HG03378 (cell line): ENCODE results near the gene EFCAB6.

Experiments used
- ATAC-seq: cut with Tn5 transposase; IDR thresholded peaks from one replicate; pipeline ENCODE4 v1.9.1; 2021; ENCODE audit warnings: mild to moderate bottlenecking, moderate library complexity; ENCODE audit not compliant: unreplicated experiment

The EFCAB6 gene

DNA sequence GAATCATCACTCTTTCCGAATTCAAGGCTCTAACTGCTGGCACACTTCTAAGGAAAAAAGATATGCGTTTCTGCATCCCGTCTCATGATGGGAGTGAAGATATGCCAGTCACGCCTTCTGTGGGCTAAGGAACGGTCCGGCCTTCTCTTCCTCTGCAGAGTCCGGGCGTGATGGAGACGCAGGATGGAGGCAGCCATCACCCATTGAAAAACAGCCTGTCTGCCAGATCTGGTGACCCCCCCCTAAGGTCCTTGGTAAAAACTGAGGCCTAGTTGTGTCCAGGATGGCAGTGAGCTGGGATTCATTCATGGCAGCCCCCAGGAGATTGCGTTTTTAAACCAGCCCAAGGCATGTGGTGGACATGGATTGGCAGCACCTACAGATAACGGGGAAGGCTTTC is 6.9 kb upstream of the EFCAB6 start:
- no peak for ATAC-seq

DNA sequence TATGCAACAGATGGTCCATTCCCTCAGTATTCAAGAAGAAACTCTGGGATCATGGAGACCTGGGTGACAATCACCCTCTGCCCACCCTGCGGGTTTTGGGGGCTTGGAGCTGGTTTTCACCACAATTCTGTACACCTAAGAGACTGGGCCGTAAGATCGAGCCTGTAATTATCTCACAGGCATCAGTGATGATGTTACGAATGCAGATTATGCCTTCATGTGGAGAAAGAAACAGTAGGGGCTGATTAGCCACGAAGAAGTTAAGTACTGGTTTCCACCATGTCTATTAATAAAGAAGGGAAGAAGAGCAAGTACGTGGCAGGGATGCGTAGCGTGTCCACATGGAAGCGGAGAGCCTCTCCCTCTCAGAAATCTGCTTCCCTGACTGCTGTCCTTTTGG is 5.3 kb upstream of the EFCAB6 start:
- no peak for ATAC-seq

DNA sequence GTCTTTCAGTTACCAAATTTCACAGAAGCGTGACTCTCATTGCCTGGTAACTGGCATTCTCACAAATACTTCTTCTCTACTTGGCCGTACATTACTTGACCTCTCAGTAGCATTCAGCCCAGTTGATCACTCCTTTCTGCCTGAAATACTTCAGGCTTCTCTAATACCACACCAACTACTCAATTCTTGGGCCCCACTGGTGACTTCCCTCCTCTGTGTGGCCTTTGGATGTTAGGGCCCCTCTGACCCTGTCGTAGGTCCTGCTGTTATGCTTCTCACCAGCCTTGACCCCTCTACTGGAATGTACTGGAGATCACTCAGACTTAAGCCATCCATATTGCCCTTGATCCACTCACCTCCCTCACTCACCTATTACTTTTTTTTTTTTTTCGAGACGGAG is 2.2 kb upstream of the EFCAB6 start:
- ATAC-seq: no peak

DNA sequence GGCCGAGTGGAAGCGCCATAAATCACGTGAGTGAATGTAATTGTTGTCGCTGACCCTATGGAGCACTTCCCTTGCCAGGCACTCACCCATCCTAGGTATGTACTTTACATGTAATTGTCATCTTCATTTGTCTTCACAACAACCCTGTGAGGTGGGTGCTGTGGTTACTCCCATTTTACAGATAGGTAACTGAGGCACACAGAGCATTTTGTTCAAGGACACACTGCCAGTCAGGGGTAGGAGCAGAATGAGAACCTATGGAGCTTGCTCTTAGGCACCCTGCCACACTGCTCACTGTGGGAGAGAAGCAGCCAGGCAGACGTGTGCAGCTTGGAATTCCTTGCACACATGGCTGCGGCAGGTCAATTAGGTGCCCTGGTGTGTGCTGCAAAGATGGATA is 785 bp upstream of the EFCAB6 start:
- no peak for ATAC-seq

DNA sequence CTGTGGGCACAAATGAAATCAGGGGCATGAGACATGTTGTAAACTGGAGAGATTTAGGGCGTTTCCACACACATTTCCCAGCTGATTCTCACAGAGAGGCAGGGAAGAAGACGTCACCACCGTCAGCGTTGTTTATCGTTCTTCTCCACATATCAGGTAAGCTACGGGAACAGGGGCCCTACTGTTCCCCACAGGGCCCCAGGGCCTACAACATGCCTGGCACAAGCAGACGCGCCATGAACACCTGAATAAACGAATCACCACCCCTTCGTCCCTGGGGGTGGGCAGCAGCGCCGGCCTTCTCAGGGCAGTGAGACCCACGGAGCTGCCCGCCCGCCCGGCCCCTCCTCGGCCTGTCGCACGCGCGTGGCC is 342 bp downstream of the EFCAB6 start:
- peak; percentile 13 for ATAC-seq

DNA sequence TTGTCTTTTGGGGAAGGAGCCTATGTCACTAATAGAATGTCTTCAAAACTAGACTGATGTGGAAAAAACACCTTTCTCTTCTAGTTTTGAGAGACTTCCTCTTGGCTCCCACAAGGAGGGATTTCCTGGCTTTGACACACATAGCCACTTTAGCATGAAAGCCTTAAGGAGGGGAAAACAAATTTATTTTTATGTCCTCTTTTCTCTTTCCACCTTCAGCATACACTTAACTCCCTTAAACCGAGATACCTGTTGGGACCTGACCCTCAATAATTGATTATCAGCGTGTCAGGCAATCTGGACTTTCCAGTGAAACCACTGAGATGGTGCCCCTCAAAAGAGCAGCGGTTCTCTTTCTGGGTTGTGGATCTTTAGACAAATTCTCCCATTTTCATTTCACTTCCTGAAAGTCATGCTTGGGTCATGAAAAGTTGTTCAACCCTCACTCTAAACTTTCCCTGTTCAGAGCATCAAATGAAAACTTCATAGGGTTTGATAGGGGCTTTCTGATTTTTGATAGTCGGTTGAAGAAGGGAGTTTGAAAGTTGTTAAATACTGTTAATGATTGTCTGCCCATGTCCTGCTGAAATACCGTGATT is 9.1 kb downstream of the EFCAB6 start:
- no peak for ATAC-seq

DNA sequence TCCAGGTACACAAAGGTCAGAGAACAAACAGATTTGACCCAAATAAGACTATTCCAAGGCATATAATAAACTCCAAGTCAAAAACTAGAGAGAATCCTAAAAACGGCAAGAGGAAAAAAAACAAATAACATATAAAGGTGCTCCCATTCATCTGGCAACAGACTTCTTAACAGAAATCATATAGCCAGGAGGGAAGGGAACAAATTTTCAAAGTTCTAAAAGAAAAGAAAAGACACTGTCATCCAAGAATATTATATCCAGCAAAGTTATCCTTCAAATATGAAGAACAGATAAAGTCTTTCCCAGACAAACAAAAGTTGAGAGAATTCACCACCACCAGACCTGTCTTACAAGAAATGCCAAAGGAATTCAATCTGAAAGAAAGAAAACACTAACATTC is 11.1 kb downstream of the EFCAB6 start:
- ATAC-seq: no peak

DNA sequence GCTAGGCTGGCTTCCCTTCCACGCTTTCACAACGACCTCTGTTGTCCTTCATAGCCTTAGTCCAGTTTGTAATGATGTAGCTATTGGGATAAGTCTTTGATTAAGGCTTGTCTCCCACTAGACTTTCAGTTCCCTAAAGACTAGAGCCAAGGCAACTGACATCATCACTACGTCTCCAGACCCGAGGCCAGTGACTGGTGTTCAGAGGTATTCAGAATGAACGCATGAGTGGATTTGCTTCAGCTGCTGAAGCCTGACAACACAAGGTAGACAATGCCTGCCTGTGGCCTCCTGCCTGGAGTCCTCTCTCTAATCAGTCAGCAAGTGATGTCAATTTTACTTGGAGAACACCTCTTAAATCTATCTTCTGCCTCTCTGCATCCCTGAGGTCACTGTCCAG is 13.6 kb downstream of the EFCAB6 start:
- no peak for ATAC-seq

DNA sequence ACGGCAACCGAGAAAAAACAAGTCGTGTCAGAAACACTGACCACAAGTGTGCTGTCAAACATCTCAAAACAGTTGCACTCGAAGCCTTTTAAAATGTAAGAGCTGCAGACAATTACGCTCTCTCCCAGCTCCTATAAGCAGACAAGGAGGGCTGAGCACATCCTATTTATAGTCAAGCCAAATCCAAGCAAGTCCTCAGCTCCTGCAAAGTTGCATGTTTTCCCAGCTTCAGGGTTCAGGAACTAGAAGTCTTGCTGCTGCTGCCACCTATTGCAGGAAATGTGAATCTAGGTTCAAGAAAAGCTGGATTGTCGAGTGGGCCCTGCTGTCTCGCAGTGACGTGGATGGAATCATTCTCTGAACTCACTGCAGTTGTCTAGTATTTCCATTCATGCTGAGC is 15.5 kb downstream of the EFCAB6 start:
- ATAC-seq: no peak

DNA sequence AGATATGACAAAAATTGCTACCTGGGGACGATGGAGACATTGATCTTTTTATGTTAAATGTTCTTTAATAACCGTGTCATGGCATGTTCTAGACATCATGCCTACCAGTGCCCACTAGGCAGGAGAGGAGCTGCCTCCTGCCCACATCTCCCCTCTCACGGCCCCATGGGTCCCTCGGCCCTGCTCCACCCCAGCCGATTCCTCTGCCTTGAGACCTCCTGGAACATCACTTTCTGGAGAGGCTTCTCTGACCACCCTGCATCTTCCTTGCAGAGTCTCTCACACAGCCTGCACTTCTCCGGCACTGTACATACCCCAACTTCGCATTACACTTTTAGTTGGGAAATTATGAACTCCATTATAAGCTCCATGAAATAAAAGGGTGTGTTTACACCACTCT is 16.8 kb downstream of the EFCAB6 start:
- no peak for ATAC-seq

DNA sequence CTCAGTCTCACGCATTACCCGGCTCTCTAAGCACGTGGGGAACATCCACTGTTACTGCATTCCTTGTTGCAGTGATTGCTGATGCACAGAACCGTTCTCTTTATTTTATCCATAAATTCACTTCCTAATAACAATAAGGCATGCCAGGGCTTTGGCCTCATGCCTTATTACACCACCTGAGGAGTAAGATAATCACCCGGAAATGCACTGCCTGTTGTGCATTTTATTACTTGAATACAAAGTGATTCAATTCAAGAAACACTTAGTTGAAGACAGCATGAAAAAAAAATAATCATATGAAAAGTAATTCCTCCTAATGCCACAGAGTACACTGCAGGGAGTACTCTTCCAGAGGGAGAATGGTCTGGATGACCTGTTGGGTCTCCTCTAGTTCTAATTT is 19.2 kb downstream of the EFCAB6 start:
- ATAC-seq: no peak

DNA sequence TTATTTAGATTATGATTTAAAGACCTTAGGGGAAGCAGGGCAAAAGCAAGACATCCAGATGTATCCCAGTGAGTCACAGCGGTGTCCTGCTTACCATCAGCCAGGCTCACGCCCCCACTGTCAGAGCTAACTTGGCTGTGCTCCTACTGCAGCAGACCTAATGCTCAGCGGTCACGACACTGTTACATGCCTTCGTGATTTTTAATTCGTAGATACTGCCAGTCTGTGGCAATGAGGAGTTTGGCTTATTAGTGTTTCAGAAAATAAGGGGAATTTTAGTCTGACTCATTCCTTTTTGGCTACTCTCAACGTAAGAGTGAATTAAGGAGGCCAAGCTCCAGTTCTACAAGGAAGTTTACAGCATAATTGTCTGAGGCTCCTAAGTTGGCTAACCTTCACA is 22.7 kb downstream of the EFCAB6 start:
- no peak for ATAC-seq

DNA sequence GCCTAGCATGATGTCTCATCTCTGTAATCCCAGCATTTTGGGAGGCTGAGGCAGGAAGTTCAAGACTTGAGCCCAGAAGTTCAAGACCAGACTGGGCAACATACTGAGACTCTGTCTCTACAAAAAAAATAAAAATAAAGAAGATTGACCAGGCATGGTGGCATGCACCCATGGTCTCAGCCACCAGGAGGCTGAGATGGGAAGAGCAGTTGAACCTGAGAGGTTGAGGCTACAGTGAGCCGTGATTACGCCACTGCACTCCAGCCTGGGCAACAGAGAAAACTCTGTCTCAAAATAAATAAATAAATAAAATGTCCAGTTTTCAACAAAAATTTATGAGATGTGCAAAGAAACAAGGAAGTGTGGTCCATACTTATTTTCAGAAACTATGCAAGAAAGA is 28.3 kb downstream of the EFCAB6 start:
- no peak for ATAC-seq

DNA sequence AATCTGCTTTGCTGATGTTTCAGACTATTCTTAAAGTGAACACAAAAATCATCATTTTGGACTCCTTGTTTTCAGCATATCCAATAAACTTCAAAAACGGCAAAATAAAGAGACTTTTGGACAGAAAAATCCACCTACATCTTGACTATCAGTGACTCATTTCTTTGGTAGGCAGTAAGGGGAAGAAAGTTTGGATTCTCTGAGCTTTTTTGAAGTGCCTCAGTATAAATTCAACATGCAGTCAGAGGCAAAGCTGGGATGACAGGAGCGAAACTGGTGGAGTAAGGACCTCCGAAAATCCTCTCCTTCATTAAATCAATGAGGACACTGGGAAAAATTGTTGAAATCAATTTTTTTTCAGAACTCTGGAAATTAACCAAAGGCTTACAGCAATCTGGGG is 29.7 kb downstream of the EFCAB6 start:
- no peak for ATAC-seq

DNA sequence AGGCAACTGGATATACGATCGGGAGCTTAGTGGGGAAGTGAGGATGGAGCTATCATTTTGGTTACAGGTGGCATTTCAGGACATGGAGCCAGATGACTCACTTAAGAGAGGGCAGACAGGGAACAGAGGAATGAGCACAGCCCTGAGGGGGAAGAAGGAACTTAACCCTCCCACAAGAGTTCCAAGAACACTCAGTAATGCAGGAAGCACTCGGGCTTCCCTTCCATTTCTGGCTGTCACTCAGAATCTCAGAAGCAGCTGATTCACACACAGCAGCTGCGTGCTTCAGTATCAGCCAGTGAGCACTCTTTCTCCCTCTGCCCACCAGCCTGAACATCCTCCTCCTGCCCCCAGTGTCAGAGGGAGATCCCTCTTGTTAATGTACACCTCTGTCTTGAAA is 34.8 kb downstream of the EFCAB6 start:
- no peak for ATAC-seq

DNA sequence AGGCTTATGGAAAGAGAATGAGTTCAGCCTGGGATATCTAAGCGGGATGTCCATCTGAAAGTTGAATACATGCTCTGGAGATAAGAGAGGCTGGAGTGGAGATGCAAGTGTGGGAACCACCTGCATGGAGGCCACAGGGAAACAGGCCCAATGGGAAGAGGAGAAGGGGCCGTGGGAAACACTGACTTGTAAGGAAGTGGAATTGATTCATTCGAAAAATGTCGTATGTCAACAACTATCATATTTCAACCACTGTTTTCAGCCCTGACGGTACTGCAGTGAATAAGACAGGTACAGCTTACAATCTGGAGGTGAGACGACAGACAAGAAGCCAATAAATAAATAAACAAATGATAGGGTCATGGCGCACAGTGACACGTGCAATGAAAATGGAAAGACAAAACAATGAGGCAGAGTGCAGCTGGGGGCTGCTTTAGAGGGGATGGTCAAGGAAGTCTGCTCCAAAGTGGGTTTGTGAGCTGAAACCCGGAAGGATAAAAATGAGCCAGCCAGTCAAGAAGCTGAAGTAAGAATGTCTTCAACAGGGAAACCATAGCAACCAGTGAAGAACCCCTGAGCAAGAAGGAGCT is 35.9 kb downstream of the EFCAB6 start:
- ATAC-seq: no peak

DNA sequence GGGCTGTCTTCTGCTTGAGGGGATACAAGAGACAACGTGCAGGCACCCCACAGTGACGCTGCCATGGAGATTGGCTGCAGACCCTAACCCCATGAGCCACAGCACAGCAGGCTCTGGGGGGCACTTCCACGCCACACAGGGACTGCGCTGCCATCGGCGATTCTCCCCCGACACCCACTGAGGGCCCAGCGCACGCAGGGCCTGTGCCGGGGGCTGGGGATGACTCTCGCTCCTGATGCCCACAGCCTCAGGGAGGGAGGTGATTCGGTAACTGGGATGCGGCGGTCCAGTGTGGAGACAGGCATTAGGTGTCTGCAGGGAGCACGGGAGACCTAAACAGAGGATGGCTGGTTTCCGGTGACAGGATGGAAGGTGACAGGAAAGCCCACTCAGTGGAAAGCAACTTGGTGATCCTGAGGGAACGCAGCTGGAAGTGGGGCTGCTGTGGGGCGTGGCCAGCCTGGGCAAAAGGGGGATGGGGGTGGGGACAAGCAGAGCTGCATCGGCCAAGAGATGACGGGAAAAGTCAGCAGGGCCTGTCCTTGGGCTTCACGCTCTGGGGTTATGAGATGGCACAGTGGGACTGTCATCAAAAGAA is 37.7 kb downstream of the EFCAB6 start:
- no peak for ATAC-seq

DNA sequence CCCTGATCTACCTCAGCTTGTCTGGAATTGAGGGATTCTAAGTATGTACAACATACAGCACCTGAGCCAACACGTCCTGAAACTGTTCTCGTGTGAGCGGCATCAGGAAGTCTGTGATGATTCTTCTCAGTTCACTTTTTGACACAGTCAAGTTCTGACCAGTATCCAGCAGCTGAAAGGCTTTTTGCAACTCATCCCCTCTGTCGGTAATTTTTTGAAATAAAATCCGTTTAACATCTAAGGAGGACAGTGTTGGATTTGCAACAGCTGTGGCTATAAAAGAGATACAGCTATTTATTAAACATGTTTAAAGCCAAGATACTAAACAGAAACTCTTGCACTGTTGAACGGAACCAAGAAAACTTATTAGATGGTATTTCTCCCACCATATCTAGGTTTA is 39.3 kb downstream of the EFCAB6 start:
- no peak for ATAC-seq

DNA sequence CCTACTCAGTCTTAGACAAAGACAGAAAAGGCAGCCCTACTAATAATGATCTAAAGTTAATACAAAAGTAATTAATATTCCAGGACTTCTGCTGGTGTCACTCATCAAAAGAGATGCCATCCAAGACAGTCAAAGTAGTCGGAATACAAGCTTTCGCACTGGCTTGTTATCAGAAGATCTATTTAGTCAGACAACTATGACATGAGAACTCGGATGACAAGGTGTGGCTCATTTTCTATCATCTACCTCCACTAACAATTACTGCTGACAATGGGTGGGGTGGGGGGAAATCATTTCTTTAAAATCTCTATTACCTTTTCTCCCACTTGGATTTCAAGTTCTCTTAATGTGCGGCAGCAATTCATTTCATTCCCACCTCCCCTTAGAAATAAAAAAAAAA is 56.7 kb downstream of the EFCAB6 start:
- ATAC-seq: no peak

DNA sequence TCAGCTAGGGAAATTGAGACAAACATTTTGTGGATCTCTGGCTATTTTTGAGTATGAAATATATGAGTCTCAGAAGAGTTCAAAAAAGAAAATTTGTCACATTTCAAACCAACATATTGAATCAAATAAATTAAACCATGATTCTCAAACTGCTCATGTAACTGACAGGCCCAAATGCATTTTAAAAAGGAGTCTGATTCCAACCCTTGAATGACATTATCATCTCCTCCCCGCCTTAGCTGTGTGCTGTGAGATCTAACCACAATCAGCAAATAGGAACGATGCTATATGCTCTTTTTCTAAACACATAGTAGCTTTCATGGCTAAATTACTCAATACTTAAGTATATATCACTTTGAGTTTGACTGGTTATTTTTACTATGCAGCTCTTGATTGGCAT is 57.1 kb downstream of the EFCAB6 start:
- ATAC-seq: no peak

DNA sequence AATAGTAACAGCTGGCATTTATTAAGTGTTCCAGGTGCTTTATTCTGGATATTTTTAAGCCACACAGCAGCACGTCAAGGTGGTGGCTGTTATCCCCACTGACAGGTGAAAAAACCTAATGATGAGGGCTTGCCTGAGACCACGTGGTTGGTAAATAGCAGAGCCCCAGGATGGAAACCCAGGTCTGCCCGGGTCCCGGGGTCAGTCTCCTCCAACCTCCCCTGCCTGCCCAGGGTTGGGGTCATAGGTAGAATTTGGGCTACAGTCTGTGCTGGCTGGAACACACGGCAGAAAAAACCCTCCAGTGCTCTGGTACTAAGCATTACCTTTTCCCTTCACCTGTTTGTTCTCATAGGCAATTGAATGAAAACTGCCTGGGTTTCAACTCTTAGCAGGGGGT is 57.9 kb downstream of the EFCAB6 start:
- ATAC-seq: no peak

DNA sequence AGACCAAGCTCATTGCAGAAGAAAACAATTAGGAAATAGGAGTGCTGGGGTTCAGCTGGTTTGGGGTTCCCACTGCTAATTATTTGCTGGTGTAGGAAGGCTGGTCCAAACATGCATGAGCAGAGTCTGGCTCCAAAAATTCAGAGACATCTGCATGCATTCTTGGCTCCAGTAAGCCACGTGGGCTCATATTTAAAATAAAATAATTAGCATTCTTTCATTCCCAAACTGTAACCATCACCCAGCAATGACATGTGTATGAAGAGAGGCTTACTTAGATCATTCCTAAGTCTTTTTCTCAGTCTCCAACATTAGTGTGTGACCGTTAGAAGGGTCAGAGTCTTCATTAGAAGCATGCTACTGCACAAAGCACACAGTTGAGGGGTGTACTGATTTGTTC is 58.4 kb downstream of the EFCAB6 start:
- no peak for ATAC-seq

DNA sequence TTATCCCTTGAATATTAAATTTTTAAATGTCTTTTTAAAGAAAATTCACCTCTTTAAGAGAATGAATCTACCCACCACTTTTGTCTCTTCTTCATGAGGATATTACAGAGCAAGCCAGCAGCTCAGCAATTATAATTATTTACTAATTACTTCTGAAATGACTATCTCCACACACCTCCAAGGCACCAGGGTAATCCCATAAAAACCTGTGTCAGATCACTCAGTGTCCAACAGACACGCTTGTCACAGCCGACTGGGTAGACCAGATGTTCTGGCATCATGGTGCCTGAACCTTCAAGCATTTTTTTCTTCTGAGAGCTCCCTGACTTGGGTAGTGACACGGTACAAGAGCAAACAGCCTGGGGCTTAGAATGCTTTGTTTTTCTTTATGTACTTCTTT is 61.4 kb downstream of the EFCAB6 start:
- no peak for ATAC-seq
